Neuronal stem cell (in vitro differentiated cells): ENCODE results near the gene GPT2.

ENCODE experiments used
- DNase-seq: peaks from one replicate; pipeline ENCODE4 v3.0.0-alpha.2; 2013; ENCODE audit warnings: low spot score
- H2AFZ ChIP-seq: one replicate; pipeline ENCODE4 v1.6.1; 2013; ENCODE audit warnings: mild to moderate bottlenecking, low read length, inconsistent platforms
- H2AK5ac ChIP-seq: 2 replicates; pipeline ENCODE4 v1.6.1; 2013; ENCODE audit warnings: low read depth, mild to moderate bottlenecking, inconsistent platforms, low read length, moderate library complexity, mixed read lengths
- H2BK120ac ChIP-seq: 2 replicates; pipeline ENCODE4 v1.6.1; 2013; ENCODE audit warnings: low read depth, mild to moderate bottlenecking, inconsistent platforms, low read length, moderate library complexity, mixed read lengths
- H2BK12ac ChIP-seq: one replicate; pipeline ENCODE4 v1.6.1; 2013; ENCODE audit warnings: low read length, inconsistent platforms
- H2BK15ac ChIP-seq: 2 replicates; pipeline ENCODE4 v1.6.1; 2013; ENCODE audit warnings: mild to moderate bottlenecking, low read length, inconsistent platforms, mixed read lengths
- H2BK5ac ChIP-seq: one replicate; pipeline ENCODE4 v1.6.1; 2013; ENCODE audit warnings: inconsistent platforms, mild to moderate bottlenecking, low read length, moderate library complexity
- H3K14ac ChIP-seq: one replicate; pipeline ENCODE4 v1.6.1; 2013; ENCODE audit warnings: low read length, inconsistent platforms
- H3K18ac ChIP-seq: 2 replicates; pipeline ENCODE4 v1.6.1; 2013; ENCODE audit warnings: low read length, inconsistent platforms
- H3K23ac ChIP-seq: 2 replicates; pipeline ENCODE4 v1.6.1; 2013; ENCODE audit warnings: low read depth, mild to moderate bottlenecking, mixed read lengths, low read length, inconsistent platforms; ENCODE audit not compliant: poor library complexity
- H3K27ac ChIP-seq: replicated peaks from 3 replicates; pipeline ENCODE4 v1.5.1; 2013; ENCODE audit warnings: low read length, inconsistent platforms
- H3K27me3 ChIP-seq, 3 experiments: 2 replicates each; pipeline ENCODE4 v1.6.1; 2013; ENCODE audit warnings: low read length in 3 of 3, mild to moderate bottlenecking in 2 of 3, inconsistent platforms in 1 of 3, low read depth in 1 of 3, mixed read lengths in 1 of 3, moderate library complexity in 1 of 3; ENCODE audit not compliant: control insufficient read depth in 3 of 3, insufficient read depth in 3 of 3
- H3K36me3 ChIP-seq, 2 donors: replicated peaks in 1 of 2; 2 replicates each; pipeline ENCODE4 v1.6.1; 2013; ENCODE audit warnings: low read length in 2 of 2; ENCODE audit not compliant: control insufficient read depth in 2 of 2, insufficient read depth in 2 of 2
- H3K4ac ChIP-seq: 2 replicates; pipeline ENCODE4 v1.6.1; 2013; ENCODE audit warnings: inconsistent platforms, mild to moderate bottlenecking, low read length, moderate library complexity
- H3K4me1 ChIP-seq, 2 donors: 1 replicate in 1 of 2; 2 replicates in 1 of 2; pipeline ENCODE4 v1.6.1; 2013; ENCODE audit warnings: low read length in 2 of 2, low read depth in 1 of 2; ENCODE audit not compliant: control insufficient read depth in 2 of 2, insufficient read depth in 1 of 2
- H3K4me2 ChIP-seq: one replicate; pipeline ENCODE4 v1.6.1; 2013; ENCODE audit warnings: mild to moderate bottlenecking, low read length, inconsistent platforms; ENCODE audit not compliant: insufficient read depth, poor library complexity, severe bottlenecking
- H3K4me3 ChIP-seq, 2 donors: 2 replicates each; pipeline ENCODE4 v1.5.1; 2013; ENCODE audit warnings: low read length in 2 of 2, mild to moderate bottlenecking in 2 of 2, inconsistent platforms in 1 of 2, moderate library complexity in 1 of 2
- H3K79me1 ChIP-seq: one replicate; pipeline ENCODE4 v1.6.1; 2013; ENCODE audit warnings: low read depth, mild to moderate bottlenecking, inconsistent platforms, low read length, moderate library complexity
- H3K9ac ChIP-seq: one replicate; pipeline ENCODE4 v1.6.1; 2013; ENCODE audit warnings: mild to moderate bottlenecking, low read depth, low read length, inconsistent platforms; ENCODE audit not compliant: poor library complexity
- H3K9me3 ChIP-seq, 2 donors: replicated peaks in 1 of 2; 2 replicates each; pipeline versions ENCODE3 to v1.6.1; 2013; ENCODE audit warnings: low read length in 2 of 2, mild to moderate bottlenecking in 2 of 2, inconsistent platforms in 1 of 2, low read depth in 1 of 2, mixed read lengths in 1 of 2, moderate library complexity in 1 of 2; ENCODE audit not compliant: control insufficient read depth in 2 of 2, insufficient read depth in 1 of 2
- H4K8ac ChIP-seq: one replicate; pipeline ENCODE4 v1.6.1; 2013; ENCODE audit warnings: low read depth, mild to moderate bottlenecking, inconsistent platforms, low read length, moderate library complexity
- H4K91ac ChIP-seq: one replicate; pipeline ENCODE4 v1.6.1; 2013; ENCODE audit warnings: low read length, low read depth, mild to moderate bottlenecking, inconsistent platforms; ENCODE audit not compliant: poor library complexity
- WGBS, 2 donors: extraction: QIAGEN DNeasy Blood & Tissue Kit; methylation state at CpG; one replicate each; pipeline ENCODE4 v1.1.7; 2013; ENCODE audit warnings: missing lambda C conversion rate in 2 of 2, mixed read lengths in 1 of 2; ENCODE audit not compliant: insufficient read length in 2 of 2, insufficient replicate concordance in 1 of 2; ENCODE audit errors: extremely low coverage in 2 of 2; 5-methylcytosine and 5-hydroxymethylcytosine counted together

GPT2 gene

GRCh38 chr16:46954562-46954961 lies 70.4 kb downstream of the GPT2 start:
- WGBS, 2 donors: no CpG with 5 or more reads among the region's 5 CpGs
- H3K79me1 ChIP-seq: no peaks in the 10 kb centered on the region
- no peak for DNase-seq
- no peak overlapping the region for H3K18ac ChIP-seq
- no peak overlapping the region for H3K4ac ChIP-seq
- peaks cover 13 to 54% of the 10 kb centered on the region in 2 donors for H3K36me3 ChIP-seq
- H3K27me3 ChIP-seq: no peaks in the 10 kb centered on the region
- H3K23ac ChIP-seq: no peak overlapping the region
- no peaks in the 10 kb centered on the region for H3K9me3 ChIP-seq
- no peak overlapping the region for H4K8ac ChIP-seq
- no peak overlapping the region for H2AK5ac ChIP-seq
- H3K4me2 ChIP-seq: no peak overlapping the region
- no peak overlapping the region for H3K27ac ChIP-seq
- no peak overlapping the region for H3K4me3 ChIP-seq
- no peaks in the 10 kb centered on the region for H3K4me1 ChIP-seq
- H4K91ac ChIP-seq: no peak overlapping the region
- no peak overlapping the region for H2AFZ ChIP-seq
- no peak overlapping the region for H2BK12ac ChIP-seq
- H2BK5ac ChIP-seq: no peak overlapping the region
- no peak overlapping the region for H3K9ac ChIP-seq
- H2BK15ac ChIP-seq: no peak overlapping the region
- H3K14ac ChIP-seq: no peak overlapping the region
- H2BK120ac ChIP-seq: no peak overlapping the region

DNA sequence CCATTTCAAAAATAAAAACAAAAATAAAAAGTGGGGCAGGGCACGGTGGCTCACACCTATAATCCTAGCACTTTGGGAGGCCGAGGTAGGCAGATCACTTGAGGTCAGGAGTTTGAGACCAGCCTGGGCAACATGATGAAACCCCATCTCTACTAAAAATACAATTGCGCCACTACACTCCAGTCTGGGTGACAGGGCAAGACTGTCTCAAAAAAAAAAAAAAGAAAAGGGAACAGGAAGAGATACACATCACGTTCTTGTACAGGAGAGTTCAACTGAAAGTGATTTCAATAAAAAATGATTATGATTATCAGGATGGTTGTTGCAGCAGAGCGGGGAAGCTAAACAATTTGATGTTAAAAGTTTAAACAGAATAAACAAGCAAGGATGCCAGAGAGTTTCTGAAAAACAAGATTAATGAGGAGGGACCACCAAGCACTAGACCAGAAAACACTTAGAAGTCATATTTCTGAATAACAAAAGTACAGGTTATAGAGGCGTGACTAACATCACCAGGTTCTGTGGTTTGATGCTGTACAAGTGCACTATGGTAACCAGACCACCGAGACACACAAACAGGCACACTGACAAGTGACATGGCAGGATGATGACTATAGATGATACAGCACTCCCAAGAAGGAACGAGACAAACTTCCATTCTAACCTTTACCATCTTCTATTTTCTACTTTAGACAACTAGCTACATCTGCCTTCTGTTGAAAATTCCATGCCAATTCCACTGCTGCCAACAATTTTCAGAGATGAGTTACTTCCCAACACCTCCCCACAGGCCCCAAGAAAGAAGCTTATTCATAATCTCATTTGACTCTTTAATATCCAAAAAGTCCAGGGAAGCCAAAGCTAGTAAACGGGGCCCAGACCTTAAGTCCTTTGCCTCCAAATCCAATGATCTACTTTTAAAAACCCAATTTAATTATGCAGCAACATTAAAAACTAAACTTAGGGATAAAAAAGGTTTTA lies 77.5 kb downstream of the GPT2 start:
- Histone ChIP-seq H3K14ac (no peak overlapping the region), H2BK15ac (no peak overlapping the region), H3K27me3 (no peaks in the 10 kb centered on the region), H3K9ac (no peak overlapping the region), H2BK120ac (no peak overlapping the region), H3K4ac (no peak overlapping the region), H3K23ac (no peak overlapping the region), H3K18ac (no peak overlapping the region), H3K27ac (no peak overlapping the region), H2BK12ac (no peak overlapping the region), H2BK5ac (no peak overlapping the region), H3K4me3 (no peak overlapping the region), H3K4me1 (no peaks in the 10 kb centered on the region), H3K9me3 (no peaks in the 10 kb centered on the region), H3K79me1 (peaks cover 2% of the 10 kb centered on the region), H3K4me2 (no peak overlapping the region), H4K8ac (no peak overlapping the region), H2AFZ (no peak overlapping the region), H3K36me3 (peaks cover 37 to 97% of the 10 kb centered on the region in 2 donors), H4K91ac (no peak overlapping the region), H2AK5ac (no peak overlapping the region)
- DNase-seq: no peak
- WGBS, 2 donors: no CpG with 5 or more reads among the region's 9 CpGs

- Histone ChIP-seq H3K4me1 (no peaks in the 10 kb centered on the region), H2BK15ac (no peak overlapping the region), H2AK5ac (no peak overlapping the region), H3K14ac (no peak overlapping the region), H2BK5ac (no peak overlapping the region), H2BK12ac (no peak overlapping the region), H4K91ac (no peak overlapping the region), H3K4ac (no peak overlapping the region), H3K27ac (no peak overlapping the region), H3K4me2 (no peak overlapping the region), H3K36me3 (peaks cover 37 to 97% of the 10 kb centered on the region in 2 donors), H3K9ac (no peak overlapping the region), H3K18ac (no peak overlapping the region), H4K8ac (no peak overlapping the region), H3K79me1 (peaks cover 2% of the 10 kb centered on the region), H3K23ac (no peak overlapping the region), H3K27me3 (no peaks in the 10 kb centered on the region), H3K4me3 (no peak overlapping the region), H2BK120ac (no peak overlapping the region), H2AFZ (no peak overlapping the region), H3K9me3 (no peaks in the 10 kb centered on the region)
- no peak for DNase-seq
- no CpG with 5 or more reads among the region's 3 CpGs for WGBS, 2 donors
Observed at GRCh38 chr16:46962629-46963028, 78.5 kb downstream of the GPT2 start.

GRCh38 chr16:46968063-46968435 lies 83.9 kb downstream of the GPT2 start:
- Histone ChIP-seq H3K4ac (no peak overlapping the region), H3K4me3 (no peak overlapping the region), H3K27me3 (no peaks in the 10 kb centered on the region), H3K18ac (no peak overlapping the region), H2AFZ (no peak overlapping the region), H2BK120ac (no peak overlapping the region), H2BK15ac (no peak overlapping the region), H3K27ac (no peak overlapping the region), H3K14ac (no peak overlapping the region), H4K8ac (no peak overlapping the region), H3K9ac (no peak overlapping the region), H2BK5ac (no peak overlapping the region), H2BK12ac (no peak overlapping the region), H3K9me3 (no peaks in the 10 kb centered on the region), H3K4me2 (no peak overlapping the region), H2AK5ac (no peak overlapping the region), H3K23ac (no peak overlapping the region), H3K36me3 (peaks cover 35 to 86% of the 10 kb centered on the region in 2 donors), H3K79me1 (peaks cover 3% of the 10 kb centered on the region), H3K4me1 (peaks cover 2 to 23% of the 10 kb centered on the region in 2 donors), H4K91ac (no peak overlapping the region)
- DNase-seq: no peak
- WGBS, 2 donors: 100% methylated on average over 1 of the region's 2 CpGs; no CpG with 5 or more reads in 1 of the 2 donors
